Neural progenitor cell (in vitro differentiated cells): Measurements from ENCODE around the gene HSPBAP1. TPM values are rescaled to one million over a fixed set of nuclear protein-coding genes. Genes with fewer than 3 reads are reported as not detected.

Experiments
- DNase-seq: peaks from one replicate; pipeline ENCODE4 v3.0.0-alpha.2; 2016; ENCODE audit warnings: low spot score
- H2AFZ ChIP-seq: fragments of 200-600 bp; sonication (generic); replicated peaks from 2 replicates; pipeline ENCODE4 v1.6.1; 2016; ENCODE audit warnings: antibody characterized with exemption
- H3F3A ChIP-seq: fragments of 200-600 bp; sonication (generic); 2 replicates; pipeline ENCODE4 v1.6.1; 2016; ENCODE audit warnings: antibody characterized with exemption, low read depth
- H3K27ac ChIP-seq: fragments of 200-600 bp; sonication (generic); 2 replicates; pipeline ENCODE4 v1.5.1; 2016; ENCODE audit warnings: mild to moderate bottlenecking
- H3K27me3 ChIP-seq: fragments of 200-600 bp; sonication (generic); 2 replicates; pipeline ENCODE4 v1.6.1; 2016; ENCODE audit warnings: mild to moderate bottlenecking, moderate library complexity
- H3K36me3 ChIP-seq: fragments of 200-600 bp; sonication (generic); 2 replicates; pipeline ENCODE4 v1.5.1; 2016
- H3K4me1 ChIP-seq: fragments of 200-600 bp; sonication (generic); 2 replicates; pipeline ENCODE4 v1.6.1; 2016; ENCODE audit warnings: mixed run types
- H3K4me2 ChIP-seq: fragments of 200-600 bp; sonication (generic); 2 replicates; pipeline ENCODE4 v1.6.1; 2016
- H3K4me3 ChIP-seq: fragments of 200-600 bp; sonication (generic); 2 replicates; pipeline ENCODE4 v1.5.1; 2016
- H3K79me2 ChIP-seq: fragments of 200-600 bp; sonication (generic); 2 replicates; pipeline ENCODE4 v1.6.1; 2016; ENCODE audit warnings: low read depth
- H3K9ac ChIP-seq: fragments of 200-600 bp; sonication (generic); 2 replicates; pipeline ENCODE4 v1.6.1; 2016
- H3K9me3 ChIP-seq: fragments of 200-600 bp; sonication (generic); 2 replicates; pipeline ENCODE4 v1.5.1; 2016; ENCODE audit warnings: low read depth
- H4K20me1 ChIP-seq: fragments of 200-600 bp; sonication (generic); 2 replicates; pipeline ENCODE4 v1.6.1; 2016; ENCODE audit warnings: low read depth
- H3K27ac Mint-ChIP-seq: 3 replicates; pipeline ENCODE4 v1.8.0; 2021; ENCODE audit warnings: mixed read lengths
- H3K27me3 Mint-ChIP-seq: 2 replicates; pipeline ENCODE4 v1.8.0; 2022; ENCODE audit warnings: low read depth, mild to moderate bottlenecking, inconsistent platforms, moderate library complexity, mixed read lengths; ENCODE audit not compliant: insufficient read depth
- H3K36me3 Mint-ChIP-seq: 3 replicates; pipeline ENCODE4 v1.8.0; 2021; ENCODE audit warnings: mixed read lengths
- H3K4me1 Mint-ChIP-seq: 3 replicates; pipeline ENCODE4 v1.8.0; 2021; ENCODE audit warnings: mixed read lengths
- H3K4me3 Mint-ChIP-seq: 3 replicates; pipeline ENCODE4 v1.8.0; 2021; ENCODE audit warnings: mild to moderate bottlenecking, moderate library complexity, mixed read lengths
- H3K9me3 Mint-ChIP-seq: 3 replicates; pipeline ENCODE4 v1.8.0; 2020; ENCODE audit warnings: mixed read lengths
- CTCF ChIP-seq: fragments of 200-600 bp; sonication (generic); IDR thresholded peaks from 2 replicates; pipeline ENCODE4 v1.5.1; 2017; ENCODE audit warnings: antibody characterized with exemption, mild to moderate bottlenecking
- EZH2 ChIP-seq: fragments of 200-600 bp; sonication (generic); IDR thresholded peaks from 2 replicates; pipeline ENCODE4 v1.6.1; 2017; ENCODE audit warnings: antibody characterized with exemption, mild to moderate bottlenecking, moderate library complexity
- EZH2phosphoT487 ChIP-seq: fragments of 200-600 bp; sonication (generic); IDR thresholded peaks from 2 replicates; pipeline ENCODE4 v1.6.1; 2017; ENCODE audit warnings: antibody characterized with exemption
- total RNA-seq: library from RNA; depleted of rRNA; stranded (reverse); fragments of >200 nt; gene quantifications from 2 replicates; pipeline ENCODE4 v1.2.3, GENCODE V29; 2015; ENCODE audit warnings: low replicate concordance

The HSPBAP1 gene
- total RNA-seq, 1 donor from 2014 or later, result 15.0 TPM

- Histone ChIP-seq H3K36me3 (no peaks in the 10 kb centered on the region), H3K9me3 (peaks cover 11% of the 10 kb centered on the region), H3K4me3 (no peak overlapping the region), H3K27ac (no peak overlapping the region), H3K9ac (no peak overlapping the region), H2AFZ (no peak overlapping the region), H4K20me1 (no peaks in the 10 kb centered on the region), H3K27me3 (no peaks in the 10 kb centered on the region), H3K79me2 (no peaks in the 10 kb centered on the region), H3F3A (no peaks in the 10 kb centered on the region), H3K4me1 (no peaks in the 10 kb centered on the region), H3K4me2 (no peak overlapping the region)
- Mint-ChIP-seq H3K9me3 (peaks cover 6% of the 10 kb centered on the region), H3K4me3 (no peak overlapping the region), H3K36me3 (peaks cover 5% of the 10 kb centered on the region), H3K27ac (no peak overlapping the region), H3K4me1 (no peaks in the 10 kb centered on the region), H3K27me3 (no peaks in the 10 kb centered on the region)
- no peak for DNase-seq
- no peak for TF ChIP-seq EZH2phosphoT487
- no peak for TF ChIP-seq CTCF
- no peak for TF ChIP-seq EZH2
These were observed 66.3 kb downstream of the HSPBAP1 start for GRCh38 chr3:122727294-122727693.

- Mint-ChIP-seq H3K4me1 (no peaks in the 10 kb centered on the region), H3K27me3 (no peaks in the 10 kb centered on the region), H3K9me3 (peaks cover 3% of the 10 kb centered on the region), H3K36me3 (peaks cover 3% of the 10 kb centered on the region), H3K27ac (no peak overlapping the region), H3K4me3 (no peak overlapping the region)
- Histone ChIP-seq H3F3A (no peaks in the 10 kb centered on the region), H3K9me3 (peaks cover 8% of the 10 kb centered on the region), H3K79me2 (no peaks in the 10 kb centered on the region), H3K4me1 (no peaks in the 10 kb centered on the region), H3K4me2 (no peak overlapping the region), H3K27me3 (no peaks in the 10 kb centered on the region), H3K9ac (no peak overlapping the region), H3K36me3 (no peaks in the 10 kb centered on the region), H2AFZ (no peak overlapping the region), H3K4me3 (no peak overlapping the region), H3K27ac (no peak overlapping the region), H4K20me1 (no peaks in the 10 kb centered on the region)
- no peak for TF ChIP-seq CTCF
- TF ChIP-seq EZH2phosphoT487, result no peak
- TF ChIP-seq EZH2, result no peak
- no peak for DNase-seq
These were observed 68.5 kb downstream of the HSPBAP1 start for GRCh38 chr3:122725106-122725505.

- H3K36me3 ChIP-seq, result no peaks in the 10 kb centered on the region
- no peaks in the 10 kb centered on the region for H3K4me1 ChIP-seq
- no peak overlapping the region for H3K9ac ChIP-seq
- H3K9me3 ChIP-seq, result no peaks in the 10 kb centered on the region
- no peaks in the 10 kb centered on the region for H3K79me2 ChIP-seq
- no peaks in the 10 kb centered on the region for H4K20me1 ChIP-seq
- TF ChIP-seq CTCF, result no peak
- TF ChIP-seq EZH2phosphoT487, result no peak
- no peak for TF ChIP-seq EZH2
- H3K27ac Mint-ChIP-seq, result no peak overlapping the region
- no peak for DNase-seq
- no peaks in the 10 kb centered on the region for H3F3A ChIP-seq
- no peaks in the 10 kb centered on the region for H3K36me3 Mint-ChIP-seq
- H3K9me3 Mint-ChIP-seq, result no peaks in the 10 kb centered on the region
- H3K4me3 ChIP-seq, result no peak overlapping the region
- no peak overlapping the region for H2AFZ ChIP-seq
- no peaks in the 10 kb centered on the region for H3K27me3 ChIP-seq
- no peak overlapping the region for H3K4me2 ChIP-seq
- H3K4me1 Mint-ChIP-seq, result no peaks in the 10 kb centered on the region
- H3K27me3 Mint-ChIP-seq, result no peaks in the 10 kb centered on the region
- no peak overlapping the region for H3K4me3 Mint-ChIP-seq
- no peak overlapping the region for H3K27ac ChIP-seq
These were observed 74.2 kb downstream of the HSPBAP1 start for GRCh38 chr3:122719273-122719921.
